ENCODE results near the gene IGIP.

Gene IGIP

DNA sequence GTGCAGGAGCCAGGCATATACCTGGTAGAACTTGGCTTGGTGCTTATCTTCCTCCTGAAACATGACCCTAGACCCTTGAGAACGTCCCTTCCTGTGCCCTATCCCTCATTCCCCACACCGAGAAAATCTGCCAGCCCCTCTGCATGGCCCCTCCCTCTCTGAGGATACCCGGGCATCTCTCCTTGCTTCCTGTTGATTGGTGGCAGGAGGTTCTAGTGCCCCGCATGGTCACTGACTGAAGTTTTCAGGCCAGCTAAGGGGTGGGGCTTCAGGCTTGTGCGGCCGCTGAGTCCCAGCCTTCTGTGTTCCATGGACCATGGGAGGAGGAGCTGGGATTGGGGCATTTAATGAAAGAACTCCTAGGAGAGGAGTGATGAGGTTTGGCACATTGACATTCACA is 22.8 kb downstream of the IGIP start:
- H2BK5ac ChIP-seq (ENCODE audit: low read length) = no peak overlapping the region
- H3K4me3 ChIP-seq (ENCODE audit: low read length in 2 of 2) = no peak overlapping the region
- no peak overlapping the region for H3K18ac ChIP-seq (ENCODE audit: low read length)
- H2BK15ac ChIP-seq (ENCODE audit: low read length) = no peak overlapping the region
- H3K27me3 ChIP-seq (ENCODE audit: control insufficient read depth in 3 of 3, insufficient read depth in 3 of 3, low read depth in 1 of 3, low read length in 3 of 3) = peaks cover 12 to 87% (median 43%) of the 10 kb centered on the region in 3 experiments
- H2BK120ac ChIP-seq (ENCODE audit: low read depth, low read length) = no peak overlapping the region
- no peaks in the 10 kb centered on the region for H3K36me3 ChIP-seq (replicated peaks in 1 of 2; ENCODE audit: control insufficient read depth in 2 of 2, insufficient read depth in 2 of 2, low read length in 2 of 2)
- H3K4me1 ChIP-seq (ENCODE audit: control insufficient read depth in 2 of 2, insufficient read depth in 1 of 2, low read depth in 1 of 2, low read length in 2 of 2) = peaks cover 6 to 7% of the 10 kb centered on the region in 2 donors
- no peak overlapping the region for H2BK12ac ChIP-seq (ENCODE audit: low read length)
- H3K9me3 ChIP-seq (replicated peaks in 1 of 2; ENCODE audit: control insufficient read depth in 2 of 2, insufficient read depth in 1 of 2, low read depth in 1 of 2, low read length in 2 of 2) = no peaks in the 10 kb centered on the region
- WGBS, 2 donors (ENCODE audit: extremely low coverage in 2 of 2, insufficient read length in 2 of 2, insufficient replicate concordance in 1 of 2) = no CpG with 5 or more reads among the region's 6 CpGs
- no peak overlapping the region for H3K23ac ChIP-seq (ENCODE audit: low read depth, low read length, poor library complexity)
- H3K9ac ChIP-seq (ENCODE audit: low read depth, low read length, poor library complexity) = no peak overlapping the region
- H3K27ac ChIP-seq (replicated peaks; ENCODE audit: low read length) = no peak overlapping the region
- no peaks in the 10 kb centered on the region for H3K79me1 ChIP-seq (ENCODE audit: low read depth, low read length)
- no peak for DNase-seq (ENCODE audit: low spot score)
- H4K8ac ChIP-seq (ENCODE audit: low read depth, low read length) = no peak overlapping the region
- no peak overlapping the region for H3K4me2 ChIP-seq (ENCODE audit: insufficient read depth, low read length, poor library complexity, severe bottlenecking)
- no peak overlapping the region for H2AFZ ChIP-seq (ENCODE audit: low read length)
- H3K14ac ChIP-seq (ENCODE audit: low read length) = no peak overlapping the region
- no peak overlapping the region for H2AK5ac ChIP-seq (ENCODE audit: low read depth, low read length)
- H4K91ac ChIP-seq (ENCODE audit: low read depth, low read length, poor library complexity) = no peak overlapping the region
- H3K4ac ChIP-seq (ENCODE audit: low read length) = no peak overlapping the region

GRCh38 chr5:140150201-140150600 is 24.5 kb downstream of the IGIP start:
- H3K14ac ChIP-seq (ENCODE audit: low read length) = no peak overlapping the region
- H2BK15ac ChIP-seq (ENCODE audit: low read length) = no peak overlapping the region
- no peak overlapping the region for H2AFZ ChIP-seq (ENCODE audit: low read length)
- no peak overlapping the region for H3K9ac ChIP-seq (ENCODE audit: low read depth, low read length, poor library complexity)
- no peaks in the 10 kb centered on the region for H3K36me3 ChIP-seq (replicated peaks in 1 of 2; ENCODE audit: control insufficient read depth in 2 of 2, insufficient read depth in 2 of 2, low read length in 2 of 2)
- H3K27ac ChIP-seq (replicated peaks; ENCODE audit: low read length) = no peak overlapping the region
- H2BK120ac ChIP-seq (ENCODE audit: low read depth, low read length) = no peak overlapping the region
- no CpG with 5 or more reads among the region's 2 CpGs for WGBS, 2 donors (ENCODE audit: extremely low coverage in 2 of 2, insufficient read length in 2 of 2, insufficient replicate concordance in 1 of 2)
- peaks cover 11 to 90% (median 37%) of the 10 kb centered on the region in 3 experiments for H3K27me3 ChIP-seq (ENCODE audit: control insufficient read depth in 3 of 3, insufficient read depth in 3 of 3, low read depth in 1 of 3, low read length in 3 of 3)
- H2AK5ac ChIP-seq (ENCODE audit: low read depth, low read length) = no peak overlapping the region
- H3K23ac ChIP-seq (ENCODE audit: low read depth, low read length, poor library complexity) = no peak overlapping the region
- no peak overlapping the region for H3K18ac ChIP-seq (ENCODE audit: low read length)
- no peak overlapping the region for H4K91ac ChIP-seq (ENCODE audit: low read depth, low read length, poor library complexity)
- H2BK12ac ChIP-seq (ENCODE audit: low read length) = no peak overlapping the region
- DNase-seq (ENCODE audit: low spot score) = no peak
- no peak overlapping the region for H3K4me2 ChIP-seq (ENCODE audit: insufficient read depth, low read length, poor library complexity, severe bottlenecking)
- no peak overlapping the region for H3K4me3 ChIP-seq (ENCODE audit: low read length in 2 of 2)
- H4K8ac ChIP-seq (ENCODE audit: low read depth, low read length) = no peak overlapping the region
- no peaks in the 10 kb centered on the region for H3K9me3 ChIP-seq (replicated peaks in 1 of 2; ENCODE audit: control insufficient read depth in 2 of 2, insufficient read depth in 1 of 2, low read depth in 1 of 2, low read length in 2 of 2)
- H3K79me1 ChIP-seq (ENCODE audit: low read depth, low read length) = no peaks in the 10 kb centered on the region
- H2BK5ac ChIP-seq (ENCODE audit: low read length) = no peak overlapping the region
- no peak overlapping the region for H3K4ac ChIP-seq (ENCODE audit: low read length)
- peaks cover 8 to 15% of the 10 kb centered on the region in 2 donors for H3K4me1 ChIP-seq (ENCODE audit: control insufficient read depth in 2 of 2, insufficient read depth in 1 of 2, low read depth in 1 of 2, low read length in 2 of 2)

DNA sequence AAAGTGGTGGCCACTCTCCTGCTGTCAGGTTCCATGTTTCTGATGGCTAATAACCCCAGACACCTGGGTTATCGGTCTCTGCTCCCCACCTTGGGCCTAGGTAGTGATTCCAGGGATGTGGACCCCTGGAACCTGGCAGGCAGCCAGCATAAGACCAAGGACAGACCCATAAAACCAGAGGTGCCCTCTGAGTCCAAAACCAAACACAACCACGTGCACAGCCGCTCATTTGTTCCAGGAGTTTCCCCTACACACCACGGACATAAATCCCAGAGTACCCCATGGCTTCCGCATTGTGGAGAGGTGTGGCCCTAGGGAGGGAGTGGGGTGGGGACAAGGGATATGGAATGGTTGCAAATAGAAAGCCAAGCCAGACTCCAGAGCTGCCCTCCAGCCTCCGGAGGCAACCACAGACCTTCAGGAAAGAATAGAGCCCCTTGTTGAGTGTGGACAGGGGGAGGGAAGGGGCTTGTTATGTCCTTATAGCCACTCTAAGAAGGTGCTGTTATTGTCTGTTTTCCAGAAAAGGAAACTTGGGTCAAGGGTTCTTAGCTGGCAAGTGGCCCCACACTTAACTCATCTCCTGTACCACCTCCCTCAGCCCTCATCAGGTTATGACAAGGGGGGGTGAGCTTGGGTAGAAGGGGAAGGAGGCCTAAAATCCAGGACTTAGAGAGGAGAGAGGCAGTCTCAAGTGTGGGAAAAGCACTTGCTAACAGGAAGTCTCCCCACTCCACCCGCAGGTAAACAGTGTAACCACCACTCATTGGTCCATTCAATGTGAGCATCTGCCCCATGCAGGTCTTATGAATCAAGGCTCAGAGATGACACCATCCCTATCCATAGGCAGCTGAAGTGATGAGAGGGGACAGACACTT is 25.6 kb downstream of the IGIP start:
- Histone ChIP-seq H3K9ac (ENCODE audit: low read depth, low read length, poor library complexity) (no peak overlapping the region), H4K91ac (ENCODE audit: low read depth, low read length, poor library complexity) (no peak overlapping the region), H3K27ac (replicated peaks; ENCODE audit: low read length) (no peak overlapping the region), H3K4me2 (ENCODE audit: insufficient read depth, low read length, poor library complexity, severe bottlenecking) (no peak overlapping the region), H3K9me3 (replicated peaks in 1 of 2; ENCODE audit: control insufficient read depth in 2 of 2, insufficient read depth in 1 of 2, low read depth in 1 of 2, low read length in 2 of 2) (no peaks in the 10 kb centered on the region), H2BK5ac (ENCODE audit: low read length) (no peak overlapping the region), H2BK15ac (ENCODE audit: low read length) (no peak overlapping the region), H3K4ac (ENCODE audit: low read length) (no peak overlapping the region), H3K4me3 (ENCODE audit: low read length in 2 of 2) (no peak overlapping the region), H3K18ac (ENCODE audit: low read length) (no peak overlapping the region), H3K36me3 (replicated peaks in 1 of 2; ENCODE audit: control insufficient read depth in 2 of 2, insufficient read depth in 2 of 2, low read length in 2 of 2) (no peaks in the 10 kb centered on the region), H3K23ac (ENCODE audit: low read depth, low read length, poor library complexity) (no peak overlapping the region), H3K27me3 (ENCODE audit: control insufficient read depth in 3 of 3, insufficient read depth in 3 of 3, low read depth in 1 of 3, low read length in 3 of 3) (peaks cover 5 to 80% (median 26%) of the 10 kb centered on the region in 3 experiments), H4K8ac (ENCODE audit: low read depth, low read length) (no peak overlapping the region), H3K14ac (ENCODE audit: low read length) (no peak overlapping the region), H2BK120ac (ENCODE audit: low read depth, low read length) (no peak overlapping the region), H2AK5ac (ENCODE audit: low read depth, low read length) (no peak overlapping the region), H2AFZ (ENCODE audit: low read length) (no peak overlapping the region), H2BK12ac (ENCODE audit: low read length) (no peak overlapping the region), H3K79me1 (ENCODE audit: low read depth, low read length) (no peaks in the 10 kb centered on the region), H3K4me1 (ENCODE audit: control insufficient read depth in 2 of 2, insufficient read depth in 1 of 2, low read depth in 1 of 2, low read length in 2 of 2) (peaks cover 8 to 13% of the 10 kb centered on the region in 2 donors)
- no peak for DNase-seq (ENCODE audit: low spot score)
- WGBS, 2 donors (ENCODE audit: extremely low coverage in 2 of 2, insufficient read length in 2 of 2, insufficient replicate concordance in 1 of 2) = no CpG with 5 or more reads among the region's 7 CpGs
